Measurements from ENCODE around the gene TRAPPC3L.

The TRAPPC3L gene

GRCh38 chr6:116545651-116546050 lies at the start of gene TRAPPC3L:
TSS of gene TRAPPC3L (minus strand) at chr6:116545684. CDS start at chr6:116545514, 170 bp downstream.
- no peak for DNase-seq

DNA sequence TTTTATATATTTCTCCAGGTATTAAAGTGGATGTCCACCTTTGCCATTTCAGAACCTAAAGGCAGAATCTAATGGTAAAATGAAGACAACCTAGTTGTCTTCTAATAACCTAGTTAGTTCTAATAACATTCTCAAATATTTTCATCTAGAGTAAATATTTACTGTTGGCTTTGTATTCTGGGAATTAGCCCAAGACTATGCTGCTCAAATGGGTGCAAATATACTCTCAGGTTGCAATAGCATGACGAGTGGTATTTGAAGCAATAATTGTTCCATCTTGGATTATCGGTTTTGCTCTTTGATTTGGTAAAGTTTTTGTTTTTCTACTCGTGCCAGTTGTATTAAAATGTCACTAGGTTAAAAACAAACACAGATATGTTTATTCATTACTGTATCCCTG lies 49.8 kb upstream of the TRAPPC3L start:
- no peak for DNase-seq

DNA sequence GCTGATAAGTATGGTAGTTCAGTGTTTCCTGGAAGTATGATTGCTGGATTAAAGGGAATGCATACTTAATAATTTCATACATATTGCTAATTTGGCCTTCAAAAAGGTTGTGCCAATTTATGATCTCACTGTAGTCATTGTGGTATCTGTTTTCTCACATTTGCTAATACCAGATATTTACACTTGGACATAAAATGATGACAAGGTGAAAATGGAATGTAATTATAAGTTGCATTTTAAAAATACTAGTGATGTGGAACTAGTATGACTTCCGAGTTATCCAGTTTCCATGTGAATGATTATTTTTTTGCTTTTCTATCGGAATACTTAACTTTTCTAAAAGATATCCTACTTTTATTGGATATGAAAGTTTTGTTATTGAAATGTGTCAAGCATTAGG lies 41.3 kb upstream of the TRAPPC3L start:
- no peak for DNase-seq

DNA sequence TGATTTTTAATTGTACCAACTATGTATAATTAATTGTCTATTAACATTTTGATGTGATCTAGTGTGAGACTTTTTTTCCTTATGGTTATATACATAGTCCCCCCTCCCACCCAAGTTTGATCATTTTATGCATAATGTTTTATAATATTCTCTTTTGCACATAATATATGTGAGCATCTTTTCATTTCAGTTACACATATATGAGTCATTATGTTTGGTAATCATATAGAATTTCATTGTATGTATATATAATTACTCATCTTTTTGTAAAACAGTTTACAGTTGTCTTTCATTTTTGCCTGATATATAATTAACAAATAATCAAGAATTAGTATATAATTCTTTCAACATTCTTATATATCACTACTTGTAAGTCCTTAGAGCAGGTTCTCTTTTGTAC lies 40.8 kb upstream of the TRAPPC3L start:
- DNase-seq = no peak

DNA sequence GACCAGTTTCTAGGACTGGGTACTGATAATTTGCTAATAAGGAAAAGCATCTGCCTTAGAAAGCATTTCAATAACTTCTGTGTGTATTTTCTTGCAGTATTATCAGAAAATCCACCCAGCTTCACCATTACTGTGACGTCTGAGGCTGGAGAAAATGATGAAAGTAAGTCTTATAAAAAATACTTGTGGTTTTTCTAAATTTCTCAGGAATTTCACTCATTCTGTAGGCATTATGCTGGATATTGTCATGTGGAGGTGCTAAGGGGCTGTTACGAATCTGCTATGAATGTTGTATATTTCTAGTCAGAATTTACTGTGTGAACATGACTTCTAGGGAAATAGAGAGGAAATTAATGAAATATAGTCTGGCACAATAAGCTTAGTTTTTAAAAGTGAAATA lies 34.7 kb upstream of the TRAPPC3L start:
- no peak for DNase-seq

GRCh38 chr6:116579143-116579542 lies 33.7 kb upstream of the TRAPPC3L start:
- no peak for DNase-seq

DNA sequence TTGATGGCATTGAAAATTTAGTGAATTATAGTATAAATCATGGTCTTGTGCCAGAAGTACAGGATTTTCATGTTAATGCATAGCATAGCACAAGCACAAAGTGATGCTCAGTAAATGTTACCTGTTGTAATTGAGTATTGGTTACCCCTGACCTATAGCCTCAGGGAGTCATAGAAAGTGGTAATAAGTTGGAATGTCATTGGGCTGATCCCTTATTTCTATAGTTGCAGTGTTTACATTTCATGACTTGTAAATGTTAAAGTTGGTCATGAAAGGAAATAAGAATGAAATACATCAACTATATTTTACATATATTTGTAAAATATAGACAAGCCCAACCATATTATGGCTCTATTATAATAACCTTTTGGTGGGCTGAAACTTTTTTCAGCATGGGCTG lies 32.9 kb upstream of the TRAPPC3L start:
- no peak for DNase-seq

GRCh38 chr6:116577486-116577885 lies 32.0 kb upstream of the TRAPPC3L start:
- no peak for DNase-seq

DNA sequence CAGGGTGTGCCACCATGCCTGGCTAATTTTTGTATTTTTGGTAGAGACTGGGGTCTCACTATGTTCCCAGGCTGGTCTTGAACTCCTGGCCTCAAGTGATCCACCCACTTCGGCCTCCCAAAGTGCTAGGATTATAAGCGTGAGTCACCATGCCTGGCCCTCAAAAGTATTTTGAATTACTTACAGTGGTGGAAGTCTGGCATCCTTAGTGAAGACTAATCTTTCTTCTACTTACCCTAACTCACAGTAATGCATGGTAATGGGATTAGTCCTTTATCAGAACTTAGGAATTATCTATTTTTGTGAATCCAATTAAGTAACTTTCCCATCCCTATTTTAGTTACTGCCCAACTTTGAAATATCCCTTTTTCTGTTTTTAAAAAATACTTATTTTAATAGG lies 29.7 kb upstream of the TRAPPC3L start:
- DNase-seq = no peak

DNA sequence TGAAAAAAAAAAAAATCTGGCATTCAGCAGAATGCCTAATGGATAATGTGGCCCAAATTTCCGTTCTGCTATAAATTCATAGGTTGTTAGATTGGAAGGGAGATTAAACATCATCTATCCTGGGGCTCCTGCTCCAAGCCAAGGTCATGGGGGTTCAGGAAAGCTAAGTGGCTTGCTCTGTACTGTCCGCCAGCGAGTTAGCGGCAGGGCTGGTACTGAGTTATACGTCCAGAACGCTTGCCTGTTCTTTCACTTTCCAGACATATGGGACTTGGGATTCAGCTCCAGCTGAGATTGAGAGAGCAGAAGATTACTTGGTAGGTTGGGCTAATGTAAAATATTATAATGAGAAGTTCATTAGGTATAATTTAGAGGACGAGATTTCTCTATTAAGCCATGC lies 26.7 kb upstream of the TRAPPC3L start:
- DNase-seq = no peak

DNA sequence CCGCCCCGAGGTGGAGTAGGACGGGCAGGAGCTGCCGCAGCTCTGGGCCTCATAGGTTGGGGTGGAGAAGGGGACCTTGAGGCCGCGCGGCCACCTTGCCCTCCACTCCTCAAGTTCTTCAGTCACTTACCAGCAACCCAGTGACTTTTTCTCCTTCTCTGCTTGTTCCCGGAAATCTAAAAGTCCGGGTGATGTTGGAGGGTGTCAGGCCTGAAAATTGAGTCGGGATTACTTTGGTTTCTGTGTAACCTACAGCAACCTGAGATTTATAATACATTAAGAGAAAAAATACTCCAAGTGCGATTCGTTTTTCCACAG lies 26.2 kb upstream of the TRAPPC3L start:
- DNase-seq = no peak

- DNase-seq = peak; percentile 97 to 98
Observed at GRCh38 chr6:116570856-116571682, 25.6 kb upstream of the TRAPPC3L start, which contains the start of gene RWDD1. TSS of gene RWDD1 (plus strand) at chr6:116571504. CDS start at chr6:116571583, 79 bp downstream.

- DNase-seq = no peak
Observed at GRCh38 chr6:116568821-116569755, 23.6 kb upstream of the TRAPPC3L start.

DNA sequence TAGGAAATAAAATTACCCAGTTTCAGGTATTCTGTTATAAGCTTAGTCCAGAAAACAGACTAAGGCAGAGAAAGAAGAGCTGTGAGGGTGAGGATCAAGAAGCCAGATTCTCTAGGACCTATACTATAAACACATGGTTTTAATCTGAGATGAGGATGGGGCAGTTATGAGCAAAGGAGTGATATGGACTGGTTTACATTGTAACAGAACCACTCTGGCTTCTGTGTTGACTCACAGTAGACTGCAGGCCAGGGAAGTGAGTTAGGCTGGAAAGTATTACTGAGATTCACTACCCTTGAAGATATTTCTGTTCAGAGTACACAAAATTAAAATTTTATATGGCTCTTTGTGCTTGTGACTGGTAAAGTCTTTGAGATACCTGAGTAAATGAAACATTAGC lies 22.6 kb upstream of the TRAPPC3L start:
- no peak for DNase-seq

DNA sequence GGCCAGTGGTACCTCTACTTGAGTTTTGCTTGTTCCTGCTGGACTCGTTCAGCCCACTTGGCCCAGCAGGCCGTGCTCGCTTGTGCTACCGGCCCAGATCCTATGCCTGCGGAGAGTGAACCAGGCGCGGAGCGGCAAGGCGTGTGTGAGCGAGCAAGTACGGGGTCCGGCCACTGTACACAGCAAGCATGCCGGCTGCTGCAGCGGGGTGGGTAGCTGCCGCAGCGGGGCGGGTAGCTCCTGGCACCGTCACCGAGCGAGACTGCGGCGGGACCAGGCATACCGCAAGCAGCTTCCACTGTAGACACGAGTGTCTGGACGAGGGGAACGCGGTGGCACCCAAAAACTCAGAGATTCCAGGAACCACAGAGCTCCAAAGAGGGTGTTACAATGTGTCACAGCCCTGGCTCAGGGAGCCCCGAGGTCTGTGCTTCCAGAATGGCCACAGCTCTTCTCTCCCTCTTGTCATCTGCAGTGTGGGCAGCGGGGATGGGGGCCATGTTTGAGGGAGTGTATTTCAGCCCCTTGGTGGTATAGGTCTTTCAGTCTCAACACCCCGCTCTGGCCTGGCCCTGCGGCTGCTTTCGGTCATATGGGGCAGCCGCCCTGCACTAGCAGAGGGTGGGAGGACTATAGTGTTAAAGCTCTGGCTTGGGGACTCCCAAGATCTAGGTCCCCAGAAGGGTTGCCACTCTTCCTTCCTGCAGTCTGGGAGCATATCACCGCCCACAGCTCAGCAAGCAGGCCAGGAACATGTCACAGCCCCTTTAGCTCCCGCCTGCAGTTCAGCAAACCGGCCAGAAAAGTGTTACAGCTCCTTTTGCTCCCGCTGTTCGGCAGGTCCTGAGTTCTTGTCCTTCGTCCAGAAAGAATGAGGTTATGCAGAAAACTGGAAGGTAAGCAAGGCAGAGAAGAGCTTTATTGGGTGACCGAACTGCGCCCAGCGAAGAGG lies 19.7 kb upstream of the TRAPPC3L start:
- no peak for DNase-seq

DNA sequence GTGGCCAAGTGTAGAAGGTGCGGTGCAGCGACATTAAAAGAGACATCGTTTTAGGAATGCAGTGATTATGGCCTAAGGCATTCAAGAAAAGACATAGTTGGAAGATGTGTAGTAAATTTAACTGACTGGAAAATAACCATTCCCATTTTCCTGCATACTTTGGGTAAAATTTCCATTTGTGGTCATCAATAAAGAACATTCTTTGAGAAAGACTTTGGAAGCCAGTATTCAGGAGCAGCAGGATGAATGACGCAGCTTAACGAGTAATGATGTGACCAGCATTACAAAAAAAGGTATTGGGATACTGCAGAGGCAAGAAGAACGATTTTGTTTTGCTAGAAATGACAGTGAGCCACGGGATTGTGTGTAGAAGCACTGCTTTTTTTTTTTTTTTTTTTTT lies 18.8 kb upstream of the TRAPPC3L start:
- no peak for DNase-seq

DNA sequence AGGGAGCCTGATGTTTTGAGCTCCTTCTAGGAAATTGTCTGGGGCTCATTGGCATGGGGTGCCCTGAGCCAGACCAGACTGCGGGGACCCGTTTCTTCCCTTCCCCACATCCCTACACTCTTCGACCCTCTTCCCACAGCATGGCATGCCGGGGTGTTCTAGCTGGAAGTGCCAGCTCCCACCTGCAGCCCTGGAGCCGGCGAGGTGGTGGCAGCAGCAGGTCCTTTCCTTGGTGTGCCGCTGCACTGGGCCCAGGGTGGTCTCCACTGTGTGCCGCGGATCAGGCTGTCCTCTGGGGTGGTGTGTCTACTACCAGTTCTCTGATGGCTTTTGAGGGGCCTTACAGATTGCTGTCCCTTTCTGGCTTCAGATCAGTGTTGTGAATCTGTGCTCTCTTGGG lies 18.3 kb upstream of the TRAPPC3L start:
- DNase-seq = no peak

GRCh38 chr6:116562614-116563013 lies 17.1 kb upstream of the TRAPPC3L start:
- DNase-seq = no peak

GRCh38 chr6:116562019-116562403 lies 16.5 kb upstream of the TRAPPC3L start:
- DNase-seq = no peak

GRCh38 chr6:116561377-116562018 lies 16.0 kb upstream of the TRAPPC3L start:
- peak in 1 of 2 experiments; percentile 60 for DNase-seq

DNA sequence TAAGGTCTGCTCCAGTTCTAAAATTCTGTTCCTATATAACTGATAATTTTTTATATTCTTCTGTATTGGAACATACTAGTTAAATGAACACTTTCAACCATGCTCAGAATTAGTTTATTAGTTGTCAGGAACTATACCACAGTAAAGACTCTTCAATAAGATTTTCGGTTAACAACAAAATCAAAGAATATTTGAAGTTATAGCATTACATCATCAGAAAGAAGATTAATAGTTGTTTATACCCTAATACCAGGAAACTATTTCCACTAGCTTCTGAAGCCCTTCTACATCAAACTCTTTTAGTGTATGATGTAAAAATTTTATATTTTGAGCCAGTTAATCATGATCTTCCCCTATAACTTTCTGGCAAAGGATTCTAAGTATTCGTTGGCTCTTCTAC lies 14.6 kb upstream of the TRAPPC3L start:
- DNase-seq = no peak

DNA sequence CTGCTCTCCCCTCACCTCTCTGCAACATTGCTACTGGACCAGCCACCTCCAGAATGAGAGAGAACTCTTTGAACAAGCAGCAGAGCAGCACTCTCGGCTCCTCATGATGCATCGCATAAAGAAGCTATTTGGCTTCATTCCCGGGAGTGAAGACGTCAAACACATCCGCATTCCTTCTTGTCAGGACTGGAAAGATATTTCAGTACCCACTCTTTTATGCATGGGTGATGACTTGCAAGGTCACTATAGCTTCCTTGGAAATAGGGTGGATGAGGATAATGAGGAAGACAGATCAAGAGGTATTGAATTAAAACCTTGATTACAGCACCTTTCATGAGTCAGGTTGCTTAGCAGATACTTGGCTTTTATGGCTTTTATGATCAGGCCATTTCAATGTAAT lies 12.4 kb upstream of the TRAPPC3L start:
- no peak for DNase-seq
